GM19324 (cell line): Measurements from ENCODE around the gene CATSPERD.
"Not testable (repeated sequence)": the region's sequence is repeated elsewhere in the genome, so short reads cannot be mapped to it uniquely, and the experiment has no call there.

Experiments
- ATAC-seq: cut with Tn5 transposase; IDR thresholded peaks from one replicate; pipeline ENCODE4 v1.9.1; 2021; ENCODE audit warnings: mild to moderate bottlenecking, moderate library complexity; ENCODE audit not compliant: unreplicated experiment, low FRiP score

CATSPERD gene

GRCh38 chr19:5727453-5728050 is 7.1 kb downstream of the CATSPERD start:
- ATAC-seq, result no peak

- ATAC-seq, result not testable (repeated sequence)
Measured at GRCh38 chr19:5733172-5733571, 12.7 kb downstream of the CATSPERD start.

- ATAC-seq, result no peak
Measured at GRCh38 chr19:5738423-5738822, 18.0 kb downstream of the CATSPERD start.

GRCh38 chr19:5742051-5742450 is 21.6 kb downstream of the CATSPERD start:
- ATAC-seq, result no peak

GRCh38 chr19:5743630-5744029 is 23.2 kb downstream of the CATSPERD start:
- no peak for ATAC-seq

GRCh38 chr19:5744999-5745398 is 24.6 kb downstream of the CATSPERD start:
- ATAC-seq, result not testable (repeated sequence)

- ATAC-seq, result not testable (repeated sequence)
Measured at GRCh38 chr19:5748920-5749319, 28.5 kb downstream of the CATSPERD start.

- ATAC-seq, result no peak
Measured at GRCh38 chr19:5749505-5749904, 29.1 kb downstream of the CATSPERD start.

GRCh38 chr19:5751709-5752108 is 31.3 kb downstream of the CATSPERD start:
- no peak for ATAC-seq

- no peak for ATAC-seq
Measured at GRCh38 chr19:5753743-5754142, 33.3 kb downstream of the CATSPERD start.

- no peak for ATAC-seq
Measured at GRCh38 chr19:5762608-5763217, 42.3 kb downstream of the CATSPERD start.

GRCh38 chr19:5765220-5765619 is 44.8 kb downstream of the CATSPERD start:
- no peak for ATAC-seq

- ATAC-seq, result no peak
Measured at GRCh38 chr19:5767949-5768348, 47.5 kb downstream of the CATSPERD start.

- no peak for ATAC-seq
Measured at GRCh38 chr19:5772416-5772815, 52.0 kb downstream of the CATSPERD start.

GRCh38 chr19:5773276-5773675 is 52.8 kb downstream of the CATSPERD start:
- ATAC-seq, result no peak

- no peak for ATAC-seq
Measured at GRCh38 chr19:5774921-5775320, 54.5 kb downstream of the CATSPERD start.

- no peak for ATAC-seq
Measured at GRCh38 chr19:5775668-5776309, 55.4 kb downstream of the CATSPERD start.

- no peak for ATAC-seq
Measured at GRCh38 chr19:5778402-5778801, 58.0 kb downstream of the CATSPERD start.

GRCh38 chr19:5780916-5781315 is 60.5 kb downstream of the CATSPERD start:
- ATAC-seq, result not testable (repeated sequence)

- no peak for ATAC-seq
Measured at GRCh38 chr19:5782322-5782721, 61.9 kb downstream of the CATSPERD start.

GRCh38 chr19:5782945-5783919 is 62.8 kb downstream of the CATSPERD start:
- no peak for ATAC-seq
